ENCODE data around the gene SETD2. TPM values are rescaled to one million over a fixed set of nuclear protein-coding genes. Genes with fewer than 3 reads are reported as not detected.

Gene SETD2
- total and polyA plus RNA-seq, 2 donors (not counting 1 experiment from before 2014, with no cell fraction given) = 22.5 to 35.3 TPM

DNA sequence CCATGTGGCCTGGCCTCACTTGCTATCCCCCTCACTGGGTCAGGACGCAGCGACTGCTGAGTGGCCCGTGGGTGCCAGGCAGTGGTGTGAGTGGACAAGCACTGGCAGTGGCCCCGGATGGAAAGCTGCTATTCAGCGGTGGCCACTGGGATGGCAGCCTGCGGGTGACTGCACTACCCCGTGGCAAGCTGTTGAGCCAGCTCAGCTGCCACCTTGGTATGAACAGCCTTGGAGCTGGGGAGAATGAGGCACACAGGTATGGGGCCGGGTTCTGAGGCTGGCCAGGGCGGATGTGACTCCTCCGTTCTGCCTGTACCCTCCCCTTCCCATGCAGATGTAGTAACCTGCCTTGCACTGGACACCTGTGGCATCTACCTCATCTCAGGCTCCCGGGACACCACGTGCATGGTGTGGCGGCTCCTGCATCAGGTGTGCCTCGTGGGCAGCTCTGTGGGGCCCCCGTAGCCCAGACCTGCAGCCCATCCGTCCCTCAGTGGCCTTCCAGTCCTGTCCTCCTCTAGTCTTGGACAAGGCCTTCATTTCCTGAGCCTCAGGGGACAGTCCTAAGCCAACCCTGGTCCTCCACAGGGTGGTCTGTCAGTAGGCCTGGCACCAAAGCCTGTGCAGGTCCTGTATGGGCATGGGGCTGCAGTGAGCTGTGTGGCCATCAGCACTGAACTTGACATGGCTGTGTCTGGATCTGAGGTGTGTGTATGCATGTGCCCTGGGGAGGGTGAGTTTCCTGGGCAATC is 156.3 kb downstream of the SETD2 start:
- H3K9ac ChIP-seq (ENCODE audit: insufficient read depth, low read length) = no peak overlapping the region
- H3K4me3 ChIP-seq (replicated peaks in 1 of 4; ENCODE audit: control extremely low read depth in 1 of 4, insufficient read depth in 1 of 4, low read depth in 3 of 4, low read length in 4 of 4) = no peak overlapping the region
- no peak overlapping the region for H2AFZ ChIP-seq (ENCODE audit: low read length)
- no peaks in the 10 kb centered on the region for H3K79me2 ChIP-seq (ENCODE audit: control insufficient read depth, insufficient read depth, low read length)
- H3K36me3 ChIP-seq (ENCODE audit: control insufficient read depth, insufficient read depth, low read length) = no peaks in the 10 kb centered on the region
- TF ChIP-seq, protein P1, sequence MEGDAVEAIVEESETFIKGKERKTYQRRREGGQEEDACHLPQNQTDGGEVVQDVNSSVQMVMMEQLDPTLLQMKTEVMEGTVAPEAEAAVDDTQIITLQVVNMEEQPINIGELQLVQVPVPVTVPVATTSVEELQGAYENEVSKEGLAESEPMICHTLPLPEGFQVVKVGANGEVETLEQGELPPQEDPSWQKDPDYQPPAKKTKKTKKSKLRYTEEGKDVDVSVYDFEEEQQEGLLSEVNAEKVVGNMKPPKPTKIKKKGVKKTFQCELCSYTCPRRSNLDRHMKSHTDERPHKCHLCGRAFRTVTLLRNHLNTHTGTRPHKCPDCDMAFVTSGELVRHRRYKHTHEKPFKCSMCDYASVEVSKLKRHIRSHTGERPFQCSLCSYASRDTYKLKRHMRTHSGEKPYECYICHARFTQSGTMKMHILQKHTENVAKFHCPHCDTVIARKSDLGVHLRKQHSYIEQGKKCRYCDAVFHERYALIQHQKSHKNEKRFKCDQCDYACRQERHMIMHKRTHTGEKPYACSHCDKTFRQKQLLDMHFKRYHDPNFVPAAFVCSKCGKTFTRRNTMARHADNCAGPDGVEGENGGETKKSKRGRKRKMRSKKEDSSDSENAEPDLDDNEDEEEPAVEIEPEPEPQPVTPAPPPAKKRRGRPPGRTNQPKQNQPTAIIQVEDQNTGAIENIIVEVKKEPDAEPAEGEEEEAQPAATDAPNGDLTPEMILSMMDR (conservative IDR thresholded peaks at IDR 0.05 in 1 of 2, IDR thresholded peaks at IDR 0.05 in 1 of 2; ENCODE audit: low read depth in 1 of 2, low read length in 2 of 2) = no peak
- TF ChIP-seq EZH2 (IDR thresholded peaks at IDR 0.05; ENCODE audit: low read length, missing control alignments) = no peak
- no peak overlapping the region for H3K27ac ChIP-seq (ENCODE audit: insufficient read depth, low read length)
- peaks cover 6% of the 10 kb centered on the region for H3K4me1 ChIP-seq (ENCODE audit: control insufficient read depth, extremely low read depth, insufficient read depth, low read length)
- no peak overlapping the region for H3K4me2 ChIP-seq (ENCODE audit: extremely low read depth, insufficient read depth, low read length)
- no peaks in the 10 kb centered on the region for H4K20me1 ChIP-seq (ENCODE audit: control insufficient read depth, extremely low read depth, insufficient read depth, low read length)
- H3K9me3 ChIP-seq (ENCODE audit: control insufficient read depth, insufficient read depth, low read depth, low read length) = no peaks in the 10 kb centered on the region
- no peak for DNase-seq (ENCODE audit: low read depth in 2 of 2)
- no peaks in the 10 kb centered on the region for H3K27me3 ChIP-seq (ENCODE audit: control insufficient read depth, insufficient read depth, low read length)

DNA sequence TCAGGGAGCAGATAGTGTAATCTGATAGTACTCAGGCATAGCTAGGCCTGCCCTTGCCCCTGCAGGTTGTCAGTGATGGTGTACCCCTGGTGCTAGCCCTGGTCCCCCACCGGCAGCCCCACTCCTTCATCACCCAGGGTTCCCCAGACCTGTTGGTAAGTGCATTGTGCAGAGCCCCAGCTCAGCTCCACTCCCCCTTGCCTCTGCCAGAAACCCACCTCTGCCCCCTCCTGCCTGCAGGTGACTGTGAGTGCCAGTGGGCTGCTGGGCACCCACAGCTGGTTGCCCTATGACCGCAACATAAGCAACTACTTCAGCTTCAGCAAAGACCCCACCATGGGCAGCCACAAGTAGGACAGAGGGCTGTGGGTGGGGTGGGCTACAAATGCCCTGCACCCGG is 156.9 kb downstream of the SETD2 start:
- H3K4me2 ChIP-seq (ENCODE audit: extremely low read depth, insufficient read depth, low read length) = no peak overlapping the region
- peaks cover 6% of the 10 kb centered on the region for H3K4me1 ChIP-seq (ENCODE audit: control insufficient read depth, extremely low read depth, insufficient read depth, low read length)
- H3K27ac ChIP-seq (ENCODE audit: insufficient read depth, low read length) = no peak overlapping the region
- no peak overlapping the region for H3K4me3 ChIP-seq (replicated peaks in 1 of 4; ENCODE audit: control extremely low read depth in 1 of 4, insufficient read depth in 1 of 4, low read depth in 3 of 4, low read length in 4 of 4)
- no peaks in the 10 kb centered on the region for H3K79me2 ChIP-seq (ENCODE audit: control insufficient read depth, insufficient read depth, low read length)
- H3K27me3 ChIP-seq (ENCODE audit: control insufficient read depth, insufficient read depth, low read length) = no peaks in the 10 kb centered on the region
- H3K36me3 ChIP-seq (ENCODE audit: control insufficient read depth, insufficient read depth, low read length) = no peaks in the 10 kb centered on the region
- no peak overlapping the region for H3K9ac ChIP-seq (ENCODE audit: insufficient read depth, low read length)
- no peak for DNase-seq (ENCODE audit: low read depth in 2 of 2)
- TF ChIP-seq EZH2 (IDR thresholded peaks at IDR 0.05; ENCODE audit: low read length, missing control alignments) = no peak
- TF ChIP-seq, protein P1 (conservative IDR thresholded peaks at IDR 0.05 in 1 of 2, IDR thresholded peaks at IDR 0.05 in 1 of 2; ENCODE audit: low read depth in 1 of 2, low read length in 2 of 2) = no peak
- no peaks in the 10 kb centered on the region for H4K20me1 ChIP-seq (ENCODE audit: control insufficient read depth, extremely low read depth, insufficient read depth, low read length)
- no peaks in the 10 kb centered on the region for H3K9me3 ChIP-seq (ENCODE audit: control insufficient read depth, insufficient read depth, low read depth, low read length)
- H2AFZ ChIP-seq (ENCODE audit: low read length) = no peak overlapping the region

DNA sequence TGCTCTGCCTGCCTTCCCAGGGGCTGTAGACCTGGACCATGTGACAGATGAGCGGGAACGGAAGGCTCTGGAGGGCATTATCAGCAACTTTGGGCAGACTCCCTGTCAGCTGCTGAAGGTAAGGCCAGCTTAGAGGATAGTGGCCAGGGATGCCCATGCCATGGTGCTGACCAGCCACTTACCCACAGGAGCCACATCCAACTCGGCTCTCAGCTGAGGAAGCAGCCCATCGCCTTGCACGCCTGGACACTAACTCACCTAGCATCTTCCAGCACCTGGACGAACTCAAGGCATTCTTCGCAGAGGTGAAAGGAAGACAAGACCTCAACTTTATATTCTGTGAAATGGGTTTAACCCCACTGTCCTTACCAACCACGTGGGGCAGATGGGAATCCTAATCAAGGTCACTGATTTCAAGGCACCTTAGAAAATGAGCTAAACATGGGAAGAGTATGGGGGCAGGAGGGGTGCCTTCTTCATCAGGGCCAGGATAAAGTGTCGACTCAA is 157.7 kb downstream of the SETD2 start:
- Histone ChIP-seq H3K27ac (ENCODE audit: insufficient read depth, low read length) (no peak overlapping the region), H3K9ac (ENCODE audit: insufficient read depth, low read length) (no peak overlapping the region), H3K9me3 (ENCODE audit: control insufficient read depth, insufficient read depth, low read depth, low read length) (no peaks in the 10 kb centered on the region), H3K27me3 (ENCODE audit: control insufficient read depth, insufficient read depth, low read length) (no peaks in the 10 kb centered on the region), H3K4me1 (ENCODE audit: control insufficient read depth, extremely low read depth, insufficient read depth, low read length) (peaks cover 6% of the 10 kb centered on the region), H3K79me2 (ENCODE audit: control insufficient read depth, insufficient read depth, low read length) (no peaks in the 10 kb centered on the region), H4K20me1 (ENCODE audit: control insufficient read depth, extremely low read depth, insufficient read depth, low read length) (no peaks in the 10 kb centered on the region), H2AFZ (ENCODE audit: low read length) (no peak overlapping the region), H3K4me2 (ENCODE audit: extremely low read depth, insufficient read depth, low read length) (no peak overlapping the region), H3K4me3 (replicated peaks in 1 of 4; ENCODE audit: control extremely low read depth in 1 of 4, insufficient read depth in 1 of 4, low read depth in 3 of 4, low read length in 4 of 4) (no peak overlapping the region), H3K36me3 (ENCODE audit: control insufficient read depth, insufficient read depth, low read length) (no peaks in the 10 kb centered on the region)
- DNase-seq (ENCODE audit: low read depth in 2 of 2) = no peak
- TF ChIP-seq EZH2 (IDR thresholded peaks at IDR 0.05; ENCODE audit: low read length, missing control alignments) = no peak
- TF ChIP-seq, protein P1 (conservative IDR thresholded peaks at IDR 0.05 in 1 of 2, IDR thresholded peaks at IDR 0.05 in 1 of 2; ENCODE audit: low read depth in 1 of 2, low read length in 2 of 2) = no peak

All from fibroblast of lung (primary cell).